DOHH2 (cell line): ENCODE results near the gene HEG1.

ENCODE experiments used
- H3F3A ChIP-seq: fragments of 200-600 bp; sonication (generic), shearing (Covaris generic); 2 replicates; pipeline ENCODE4 v1.6.0; 2016; ENCODE audit warnings: antibody characterized with exemption, mild to moderate bottlenecking; ENCODE audit not compliant: control insufficient read depth, insufficient read depth
- H3K27ac ChIP-seq: fragments of 200-600 bp; sonication (generic); 2 replicates; pipeline ENCODE4 v1.5.1; 2014; ENCODE audit warnings: low read depth, mild to moderate bottlenecking, low read length, moderate library complexity
- H3K27me3 ChIP-seq: fragments of 200-600 bp; sonication (generic); 2 replicates; pipeline ENCODE4 v1.6.1; 2014; ENCODE audit warnings: mild to moderate bottlenecking, low read length, mixed read lengths; ENCODE audit not compliant: control insufficient read depth
- H3K36me3 ChIP-seq: fragments of 200-600 bp; sonication (generic); 2 replicates; pipeline ENCODE4 v1.6.1; 2014; ENCODE audit warnings: mild to moderate bottlenecking, low read length, moderate library complexity, mixed read lengths; ENCODE audit not compliant: control insufficient read depth
- H3K4me1 ChIP-seq: fragments of 200-600 bp; sonication (generic); 2 replicates; pipeline ENCODE4 v1.6.1; 2014; ENCODE audit warnings: mild to moderate bottlenecking, low read length, mixed read lengths; ENCODE audit not compliant: control insufficient read depth
- H3K4me2 ChIP-seq: fragments of 200-600 bp; sonication (generic); 2 replicates; pipeline ENCODE4 v1.6.0; 2014; ENCODE audit warnings: mild to moderate bottlenecking, low read length, moderate library complexity
- H3K4me3 ChIP-seq: fragments of 200-600 bp; sonication (generic); 2 replicates; pipeline ENCODE4 v1.5.1; 2014; ENCODE audit warnings: mild to moderate bottlenecking, low read length, mixed read lengths
- H3K79me2 ChIP-seq: fragments of 200-600 bp; sonication (generic); 2 replicates; pipeline ENCODE4 v1.6.1; 2014; ENCODE audit warnings: mild to moderate bottlenecking, low read length, mixed read lengths; ENCODE audit not compliant: control insufficient read depth
- H3K9me2 ChIP-seq: fragments of 200-600 bp; sonication (generic); replicated peaks from 2 replicates; pipeline ENCODE4 v1.6.1; 2014; ENCODE audit warnings: mild to moderate bottlenecking, low read length, mixed read lengths; ENCODE audit not compliant: control insufficient read depth
- H3K9me3 ChIP-seq: fragments of 200-600 bp; sonication (generic); 2 replicates; pipeline ENCODE4 v1.6.1; 2014; ENCODE audit warnings: antibody characterized with exemption, low read length, mixed read lengths; ENCODE audit not compliant: control insufficient read depth, insufficient read depth
- H4K20me1 ChIP-seq: fragments of 200-600 bp; sonication (generic); 2 replicates; pipeline ENCODE4 v1.6.0; 2014; ENCODE audit warnings: low read depth, mild to moderate bottlenecking, antibody characterized with exemption, low read length, moderate library complexity; ENCODE audit not compliant: control insufficient read depth, insufficient read depth
- CTCF ChIP-seq: fragments of 200-600 bp; sonication (generic); IDR thresholded peaks from one replicate; pipeline ENCODE4 v1.5.1; 2014; ENCODE audit warnings: antibody characterized with exemption, mild to moderate bottlenecking, low read depth, low read length; ENCODE audit not compliant: poor library complexity, severe bottlenecking
- EZH2phosphoT487 ChIP-seq: fragments of 200-600 bp; sonication (generic); IDR thresholded peaks from 2 replicates; pipeline ENCODE4 v1.6.1; 2017; ENCODE audit warnings: borderline replicate concordance, mild to moderate bottlenecking, antibody characterized with exemption, low read length, moderate library complexity, mixed read lengths

HEG1 gene

GRCh38 chr3:124997303-124998246 lies 58.2 kb downstream of the HEG1 start:
- H3K4me1 ChIP-seq, result no peaks in the 10 kb centered on the region
- no peaks in the 10 kb centered on the region for H3F3A ChIP-seq
- H3K79me2 ChIP-seq, result no peaks in the 10 kb centered on the region
- H4K20me1 ChIP-seq, result no peaks in the 10 kb centered on the region
- H3K4me2 ChIP-seq, result no peak overlapping the region
- no peaks in the 10 kb centered on the region for H3K36me3 ChIP-seq
- H3K27ac ChIP-seq, result no peak overlapping the region
- no peak overlapping the region for H3K4me3 ChIP-seq
- no peaks in the 10 kb centered on the region for H3K27me3 ChIP-seq
- TF ChIP-seq EZH2phosphoT487 (no peak), CTCF (no peak)
- no peaks in the 10 kb centered on the region for H3K9me2 ChIP-seq
- H3K9me3 ChIP-seq, result no peaks in the 10 kb centered on the region

- Histone ChIP-seq H4K20me1 (no peaks in the 10 kb centered on the region), H3K27me3 (no peaks in the 10 kb centered on the region), H3K9me2 (no peaks in the 10 kb centered on the region), H3K79me2 (no peaks in the 10 kb centered on the region), H3F3A (no peaks in the 10 kb centered on the region), H3K9me3 (no peaks in the 10 kb centered on the region), H3K36me3 (no peaks in the 10 kb centered on the region), H3K4me2 (no peak overlapping the region), H3K4me1 (no peaks in the 10 kb centered on the region), H3K4me3 (no peak overlapping the region), H3K27ac (no peak overlapping the region)
- TF ChIP-seq CTCF, result peak; percentile 57
- no peak for TF ChIP-seq EZH2phosphoT487
Observed at GRCh38 chr3:124995460-124995994, 60.3 kb downstream of the HEG1 start.

- Histone ChIP-seq H3K4me2 (no peak overlapping the region), H3K36me3 (no peaks in the 10 kb centered on the region), H3K27ac (no peak overlapping the region), H3K4me3 (no peak overlapping the region), H3K27me3 (no peaks in the 10 kb centered on the region), H4K20me1 (no peaks in the 10 kb centered on the region), H3K9me2 (no peaks in the 10 kb centered on the region), H3K79me2 (no peaks in the 10 kb centered on the region), H3K4me1 (no peaks in the 10 kb centered on the region), H3F3A (no peaks in the 10 kb centered on the region), H3K9me3 (no peaks in the 10 kb centered on the region)
- TF ChIP-seq CTCF (no peak), EZH2phosphoT487 (no peak)
Observed at GRCh38 chr3:124993466-124993865, 62.3 kb downstream of the HEG1 start.
